Transverse colon (tissue), 3 donors: ENCODE measurements around the gene MFRP.

Source experiments
- EP300 ChIP-seq: sonication (generic); formaldehyde crosslinking; IDR thresholded peaks from one replicate; pipeline ENCODE4 v1.6.1; 2017; ENCODE audit warnings: antibody characterized with exemption, low read depth
- TF ChIP-seq, protein P1 (sequence below), 5 experiments: fragments of 200-600 bp in 3 of 5; fragments of 450-650 bp in 2 of 5; sonication (generic) in 3 of 5; IDR thresholded peaks; 1 replicate in 2 of 5; 2 replicates in 3 of 5; pipeline ENCODE4 v1.5.1; 2016 to 2017; ENCODE audit warnings: antibody characterized with exemption in 5 of 5, inconsistent platforms in 3 of 5, mild to moderate bottlenecking in 2 of 5, moderate library complexity in 1 of 5

DNA sequence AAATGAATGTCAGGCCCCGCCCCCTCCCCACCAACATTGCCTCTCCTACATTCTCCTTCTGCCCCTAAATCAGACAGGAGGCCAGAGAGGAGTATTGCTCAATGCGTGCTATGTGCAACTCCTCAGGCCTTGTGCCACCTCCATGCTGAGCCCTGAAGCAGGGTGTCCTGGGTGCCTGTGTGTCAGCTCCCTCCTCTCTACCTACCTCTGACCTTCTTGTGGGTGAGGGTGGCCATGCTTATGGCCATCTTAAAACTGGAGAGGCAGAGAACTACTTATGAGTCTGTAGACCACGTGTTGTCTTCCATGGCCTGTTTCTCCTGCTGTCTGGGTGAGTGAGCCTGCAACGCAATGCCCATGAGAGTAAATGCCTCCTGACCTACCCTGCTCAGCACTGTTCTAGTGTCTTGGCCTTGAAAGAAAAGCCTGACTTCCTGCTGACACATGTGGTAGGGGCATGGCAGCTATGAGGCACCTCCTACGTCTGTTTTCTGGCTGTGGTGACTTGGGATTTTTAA is 40.1 kb downstream of the MFRP start:
- TF ChIP-seq EP300: no peak
- TF ChIP-seq, protein P1, sequence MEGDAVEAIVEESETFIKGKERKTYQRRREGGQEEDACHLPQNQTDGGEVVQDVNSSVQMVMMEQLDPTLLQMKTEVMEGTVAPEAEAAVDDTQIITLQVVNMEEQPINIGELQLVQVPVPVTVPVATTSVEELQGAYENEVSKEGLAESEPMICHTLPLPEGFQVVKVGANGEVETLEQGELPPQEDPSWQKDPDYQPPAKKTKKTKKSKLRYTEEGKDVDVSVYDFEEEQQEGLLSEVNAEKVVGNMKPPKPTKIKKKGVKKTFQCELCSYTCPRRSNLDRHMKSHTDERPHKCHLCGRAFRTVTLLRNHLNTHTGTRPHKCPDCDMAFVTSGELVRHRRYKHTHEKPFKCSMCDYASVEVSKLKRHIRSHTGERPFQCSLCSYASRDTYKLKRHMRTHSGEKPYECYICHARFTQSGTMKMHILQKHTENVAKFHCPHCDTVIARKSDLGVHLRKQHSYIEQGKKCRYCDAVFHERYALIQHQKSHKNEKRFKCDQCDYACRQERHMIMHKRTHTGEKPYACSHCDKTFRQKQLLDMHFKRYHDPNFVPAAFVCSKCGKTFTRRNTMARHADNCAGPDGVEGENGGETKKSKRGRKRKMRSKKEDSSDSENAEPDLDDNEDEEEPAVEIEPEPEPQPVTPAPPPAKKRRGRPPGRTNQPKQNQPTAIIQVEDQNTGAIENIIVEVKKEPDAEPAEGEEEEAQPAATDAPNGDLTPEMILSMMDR (IDR thresholded peaks at IDR 0.05): no peak
